Esophagus muscularis mucosa (tissue), 4 donors: ENCODE data around the gene CDC6. TPM values are rescaled to one million over a fixed set of nuclear protein-coding genes. Genes with fewer than 3 reads are reported as not detected.

Source experiments
- DNase-seq: peaks from one replicate; pipeline ENCODE4 v3.0.0-alpha.2; 2017; ENCODE audit errors: extremely low spot score
- H3K27ac ChIP-seq, 4 donors: fragments of 200-600 bp; sonication (generic); replicated peaks in 1 of 4; 1 replicate in 3 of 4; 2 replicates in 1 of 4; pipeline ENCODE4 v1.5.1; 2016 to 2019; ENCODE audit warnings: mild to moderate bottlenecking in 1 of 4
- H3K27me3 ChIP-seq, 4 donors: fragments of 200-600 bp; sonication (generic); one replicate each; pipeline versions ENCODE4 v1.5.1 to v1.6.0; 2016 to 2019
- H3K36me3 ChIP-seq, 4 donors: fragments of 200-600 bp; sonication (generic); one replicate each; pipeline ENCODE4 v1.5.1; 2016 to 2019
- H3K4me1 ChIP-seq, 4 donors: fragments of 200-600 bp; sonication (generic); one replicate each; pipeline ENCODE4 v1.5.1; 2016 to 2019
- H3K4me3 ChIP-seq, 4 donors: fragments of 200-600 bp; sonication (generic); 1 replicate in 2 of 4; 2 replicates in 2 of 4; pipeline ENCODE4 v1.5.1; 2016 to 2019; ENCODE audit warnings: mild to moderate bottlenecking in 4 of 4, moderate library complexity in 1 of 4
- H3K9me3 ChIP-seq, 4 donors: fragments of 200-600 bp; sonication (generic); 1 replicate in 3 of 4; 2 replicates in 1 of 4; pipeline ENCODE4 v1.5.1; 2016 to 2019
- CTCF ChIP-seq, 3 experiments: fragments of 200-600 bp in 2 of 3; fragments of 450-650 bp in 1 of 3; sonication (generic) in 2 of 3; IDR thresholded peaks; one replicate each; pipeline ENCODE4 v1.5.1; 2017 to 2019; ENCODE audit warnings: antibody characterized with exemption in 3 of 3, mild to moderate bottlenecking in 2 of 3, moderate library complexity in 1 of 3
- EP300 ChIP-seq: sonication (generic); formaldehyde crosslinking; IDR thresholded peaks from one replicate; pipeline ENCODE4 v1.6.1; 2017; ENCODE audit warnings: antibody characterized with exemption
- POLR2A ChIP-seq: fragments of 450-650 bp; IDR thresholded peaks from one replicate; pipeline ENCODE4 v1.6.1; 2017; ENCODE audit warnings: antibody characterized with exemption, moderate library complexity, mild to moderate bottlenecking, low read depth
- POLR2AphosphoS5 ChIP-seq, 2 donors: sonication (generic); formaldehyde crosslinking; IDR thresholded peaks; one replicate each; pipeline ENCODE4 v1.6.1; 2017; ENCODE audit warnings: antibody characterized with exemption in 2 of 2
- WGBS: methylation state at CpG from one replicate; pipeline ENCODE4 v1.1.5; 2018; 5-methylcytosine and 5-hydroxymethylcytosine counted together
- intact Hi-C: fragments of 100-400 bp; cut with DNase I; formaldehyde crosslinking; loops from one replicate; pipeline ENCODE4 v1.15.1; 2023
- total RNA-seq, 4 donors: library from RNA; depleted of rRNA; stranded (reverse); fragments of >200 nt; gene quantifications; one replicate each; pipeline versions ENCODE4 v1.1.0 to v1.2.1, GENCODE V29; 2016

CDC6 gene
- total RNA-seq, 4 donors from 2014 or later: 0.32 to 0.83 (median 0.44) TPM

GRCh38 chr17:40346765-40347158, 59.1 kb downstream of the CDC6 start:
- Histone ChIP-seq H3K4me1 (peaks cover 70 to 91% (median 90%) of the 10 kb centered on the region in 4 donors), H3K27ac (peak overlapping the region; percentile 96 to 98 (median 96)), H3K27me3 (no peaks in the 10 kb centered on the region), H3K36me3 (peaks cover 1 to 36% (median 34%) of the 10 kb centered on the region in 4 donors), H3K9me3 (no peaks in the 10 kb centered on the region), H3K4me3 (peak overlapping the region; percentile 87 to 97 (median 92))
- intact Hi-C loops: no loop called here
- no peak for DNase-seq
- WGBS: no CpG with 5 or more reads among the region's 1 CpG
- TF ChIP-seq POLR2A (no peak), CTCF (IDR thresholded peaks at IDR 0.05) (no peak), EP300 (no peak), POLR2AphosphoS5 (IDR thresholded peaks at IDR 0.05) (no peak)

GRCh38 chr17:40347319-40348135, 59.8 kb downstream of the CDC6 start:
- Histone ChIP-seq H3K4me1 (peaks cover 70 to 99% (median 97%) of the 10 kb centered on the region in 4 donors), H3K27ac (peak overlapping the region; percentile 96 to 98 (median 96)), H3K9me3 (no peaks in the 10 kb centered on the region), H3K27me3 (no peaks in the 10 kb centered on the region), H3K4me3 (peak overlapping the region; percentile 30 to 97 (median 90)), H3K36me3 (peaks cover 9 to 44% (median 41%) of the 10 kb centered on the region in 4 donors)
- TF ChIP-seq POLR2AphosphoS5 (IDR thresholded peaks at IDR 0.05): no peak
- no peak for TF ChIP-seq POLR2A
- no peak for TF ChIP-seq CTCF (IDR thresholded peaks at IDR 0.05)
- TF ChIP-seq EP300: no peak
- no peak for DNase-seq
- intact Hi-C loops: no loop called here
- WGBS: 33% methylated on average over 7 of the region's 9 CpGs

- H3K27me3 ChIP-seq: no peaks in the 10 kb centered on the region
- peaks cover 10 to 50% (median 47%) of the 10 kb centered on the region in 4 donors for H3K36me3 ChIP-seq
- H3K4me1 ChIP-seq: peaks cover 70 to 100% (median 99%) of the 10 kb centered on the region in 4 donors
- intact Hi-C loops: no loop called here
- peak overlapping the region; percentile 96 to 98 (median 96) for H3K27ac ChIP-seq
- peak overlapping the region; percentile 30 to 97 (median 90) for H3K4me3 ChIP-seq
- TF ChIP-seq POLR2AphosphoS5 (IDR thresholded peaks at IDR 0.05) (no peak), POLR2A (no peak), EP300 (no peak), CTCF (IDR thresholded peaks at IDR 0.05) (no peak)
- DNase-seq: no peak
- H3K9me3 ChIP-seq: no peaks in the 10 kb centered on the region
- WGBS: 37% methylated on average over 5 of the region's 5 CpGs
Observed at GRCh38 chr17:40348136-40348504, 60.4 kb downstream of the CDC6 start.

- WGBS: 40% methylated on average over 11 of the region's 17 CpGs
- Histone ChIP-seq H3K36me3 (peaks cover 10 to 57% (median 54%) of the 10 kb centered on the region in 4 donors), H3K4me3 (peak overlapping the region in 3 of 4 donors; percentile 30 to 97 (median 87)), H3K27me3 (no peaks in the 10 kb centered on the region), H3K27ac (peak overlapping the region; percentile 96 to 98 (median 96)), H3K4me1 (peaks cover 70 to 96% (median 93%) of the 10 kb centered on the region in 4 donors), H3K9me3 (no peaks in the 10 kb centered on the region)
- intact Hi-C loops: no loop called here
- DNase-seq: no peak
- TF ChIP-seq POLR2A (no peak), POLR2AphosphoS5 (IDR thresholded peaks at IDR 0.05) (no peak), CTCF (IDR thresholded peaks at IDR 0.05) (no peak), EP300 (no peak)
Observed at GRCh38 chr17:40348562-40349476, 61.1 kb downstream of the CDC6 start.
